GM15510 (cell line): ENCODE data around the gene KPNA4.

Experiments used
- POLR2A ChIP-seq: IDR thresholded peaks from 3 replicates; pipeline ENCODE4 v1.6.1; 2011; ENCODE audit warnings: borderline replicate concordance; ENCODE audit not compliant: insufficient read length; ENCODE audit errors: extremely low read depth

KPNA4 gene

DNA sequence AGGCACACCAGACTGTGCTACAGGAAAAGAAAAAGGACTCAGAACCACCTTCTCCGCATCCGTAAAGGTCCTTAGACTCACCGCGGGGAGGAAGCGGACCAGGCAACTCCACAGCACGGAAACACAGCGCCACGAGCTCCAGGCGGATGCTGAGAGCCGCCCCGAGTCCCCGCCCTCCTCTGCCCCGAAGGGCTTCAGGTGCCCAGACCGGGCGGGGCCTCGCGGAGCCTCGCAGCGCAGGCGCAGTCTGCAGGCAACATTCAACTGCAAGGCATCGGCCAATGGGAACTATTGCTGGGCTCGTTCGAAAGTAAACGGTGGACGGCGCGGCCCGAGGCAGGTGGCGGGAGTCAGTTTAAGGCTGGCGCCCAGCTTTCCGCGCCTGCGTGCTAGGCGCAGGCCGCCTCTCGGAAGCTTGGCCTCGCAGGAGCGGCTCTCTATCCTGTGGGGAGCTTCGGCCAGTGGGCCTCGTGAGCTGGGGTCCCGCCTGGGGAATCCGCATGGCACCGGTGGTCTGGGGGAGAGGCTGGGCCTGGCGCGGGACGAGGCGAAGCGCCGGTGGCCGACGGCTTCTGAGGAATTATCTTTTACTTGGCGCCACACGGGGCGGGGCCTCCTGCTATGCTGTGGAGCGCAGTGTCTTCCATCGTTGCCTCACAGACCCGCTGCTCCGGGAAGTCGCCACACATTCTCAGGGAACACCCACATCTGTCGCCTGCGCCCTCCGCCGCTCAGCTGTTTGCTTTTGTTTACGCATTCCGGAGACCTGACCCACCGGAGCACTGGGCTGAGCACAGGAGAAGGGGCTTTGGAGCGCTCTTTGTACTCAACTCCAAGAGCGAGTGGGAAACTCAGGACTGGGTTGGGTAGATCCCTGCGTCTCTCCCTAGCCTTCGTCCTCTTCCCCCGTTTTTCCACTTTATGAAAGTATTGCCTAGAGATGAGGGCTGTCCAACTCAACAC is 115.5 kb downstream of the KPNA4 start, which contains the start of gene TRIM59:
Gene TRIM59 (minus strand): TSS at position 151 of the 963 bp plus-strand sequence. CDS start 10,603 bp downstream, outside the sequence.
- TF ChIP-seq POLR2A = peak; percentile 87

DNA sequence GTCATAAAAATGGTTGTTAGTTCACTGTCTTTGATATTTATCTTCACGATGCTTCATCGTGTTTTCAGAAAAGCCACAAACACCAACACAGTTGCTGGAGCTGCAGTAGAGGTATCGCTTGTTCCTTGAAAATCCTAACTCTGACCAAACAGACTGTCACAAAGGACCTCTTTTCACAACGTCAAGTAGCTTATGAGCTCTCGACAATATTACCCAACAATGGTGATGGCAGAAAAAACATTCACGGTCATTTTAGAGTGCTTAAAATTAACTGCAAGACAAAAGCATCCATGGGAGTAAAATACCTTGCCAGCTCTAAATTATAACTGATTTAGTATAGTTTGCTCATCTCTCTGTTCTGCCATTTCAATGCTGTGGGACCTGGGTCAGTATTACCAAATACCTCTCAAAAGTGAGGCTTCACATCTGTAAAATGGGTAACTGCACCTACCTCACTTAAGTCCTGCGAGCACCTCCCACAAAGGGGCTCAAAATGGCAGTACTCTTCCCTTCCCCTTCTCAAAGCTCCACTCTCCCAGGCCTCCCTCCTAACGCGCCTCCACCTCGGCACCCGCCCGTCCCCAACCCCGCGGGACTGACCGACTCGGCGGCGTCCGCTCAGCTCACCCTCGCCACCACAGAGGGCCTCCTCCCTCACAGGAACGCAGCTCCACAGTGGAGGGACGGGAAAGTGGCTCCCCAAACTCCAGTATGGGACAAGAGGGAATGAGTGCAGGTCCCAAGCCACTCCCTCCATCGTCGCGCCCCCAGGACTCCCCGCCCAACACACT is 116.3 kb downstream of the KPNA4 start:
- TF ChIP-seq POLR2A = no peak

DNA sequence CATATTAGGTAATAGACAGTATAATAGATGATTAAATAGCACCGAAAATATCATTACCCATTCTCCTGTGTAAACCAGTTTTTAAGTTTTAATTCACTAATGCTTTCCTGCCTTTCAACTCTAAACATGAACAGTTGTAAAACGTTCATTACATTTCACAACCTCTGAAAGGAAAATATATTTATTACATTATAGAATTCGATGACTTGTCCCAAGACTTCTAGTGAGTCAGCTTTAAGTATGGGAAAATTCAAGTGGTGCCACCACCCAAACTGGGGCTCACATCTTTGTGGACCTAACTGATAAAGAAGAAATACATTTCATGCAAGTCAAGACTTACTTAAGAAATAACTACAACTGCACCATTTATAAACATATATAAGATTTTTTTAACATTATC is 117.8 kb downstream of the KPNA4 start:
- no peak for TF ChIP-seq POLR2A

DNA sequence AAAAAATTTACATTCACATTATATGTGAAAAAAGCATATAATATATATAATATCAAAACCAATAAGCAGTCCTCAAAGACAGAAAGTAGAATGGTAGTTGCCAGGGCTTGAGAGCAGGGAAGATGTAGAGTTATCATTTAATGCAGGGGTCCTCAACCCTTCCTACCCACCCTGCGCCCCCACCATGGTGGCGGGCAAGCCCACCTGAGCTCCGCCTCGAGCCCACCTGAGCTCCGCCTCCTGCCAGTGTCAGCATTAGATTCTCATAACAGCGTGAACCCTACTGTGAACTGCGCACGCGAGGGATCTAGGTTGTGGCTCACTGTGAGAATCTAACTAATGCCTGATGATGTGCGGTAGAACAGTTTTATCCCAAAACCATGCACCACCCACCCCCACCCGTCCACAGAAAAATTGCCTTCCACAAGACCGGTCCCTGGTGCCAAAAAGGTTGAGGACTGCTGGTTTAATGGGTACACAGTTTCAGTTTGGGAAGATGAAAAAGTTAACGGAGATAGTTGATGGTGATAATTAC is 118.8 kb downstream of the KPNA4 start:
- no peak for TF ChIP-seq POLR2A

DNA sequence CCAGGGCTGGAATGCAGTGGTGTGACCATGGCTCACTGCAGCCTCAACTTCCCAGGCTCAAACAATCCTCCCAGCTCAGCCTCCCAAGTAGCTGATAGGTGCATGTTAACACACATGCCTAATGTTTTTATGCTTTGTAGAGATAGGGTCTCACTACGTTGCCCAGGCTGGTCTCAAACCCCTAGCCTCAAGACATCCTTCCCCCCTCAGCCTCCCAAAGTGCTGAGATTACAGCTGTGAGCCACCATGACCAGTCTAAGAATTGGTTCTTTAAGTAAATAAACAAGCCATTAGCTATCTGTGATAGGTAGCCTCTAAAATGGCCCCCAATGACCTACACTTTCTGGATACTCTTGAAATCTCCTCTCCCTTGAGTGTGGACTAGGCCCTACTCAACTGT is 119.5 kb downstream of the KPNA4 start:
- TF ChIP-seq POLR2A = no peak
